Endothelial cell of umbilical vein (primary cell): ENCODE results near the gene MT1X. TPM values are rescaled to one million over a fixed set of nuclear protein-coding genes. Genes with fewer than 3 reads are reported as not detected.

Source experiments
- BruUV-seq: library from RNA; stranded (reverse); fragments of 400-500 nt; replicated peaks from 2 replicates; lab custom pipeline; 2021; lab: Mats Ljungman, UMichigan
- CTCF ChIA-PET: fragments of 300-600, 350-600 bp; sonication (Branson Sonifier 250); formaldehyde crosslinking; loops from one replicate; lab custom pipeline; 2021; ENCODE audit warnings: antibody characterized with exemption, inconsistent platforms; lab: Charles Lee
- POLR2A ChIA-PET: fragments of 300-600, 350-600 bp; sonication (Branson Sonifier 250); formaldehyde crosslinking; loops from one replicate; lab custom pipeline; 2021; ENCODE audit warnings: antibody characterized with exemption, inconsistent platforms; lab: Charles Lee
- DNase-seq: peaks from one replicate; pipeline ENCODE4 v3.0.0-alpha.2; 2011; ENCODE audit warnings: low read depth, low spot score
- FAIRE-seq: peaks from 2 replicates; lab custom pipeline; 2011; peaks lifted over from hg19 to GRCh38; lab: Jason Lieb, UNC
- H2AFZ ChIP-seq: 2 replicates; pipeline ENCODE4 v1.6.0; 2012; ENCODE audit warnings: low read depth, low read length, control low read depth, inconsistent platforms
- H3K27ac ChIP-seq: 2 replicates; pipeline ENCODE4 v1.5.1; 2011; ENCODE audit warnings: low read depth, mild to moderate bottlenecking, control low read depth, low read length, moderate library complexity; ENCODE audit not compliant: insufficient read depth
- H3K27me3 ChIP-seq, 2 experiments: 2 replicates each; pipeline versions ENCODE4 v1.6.0 to v1.6.1; 2011; ENCODE audit warnings: low read length in 2 of 2, mixed read lengths in 1 of 2; ENCODE audit not compliant: control insufficient read depth in 2 of 2, insufficient read depth in 2 of 2
- H3K36me3 ChIP-seq, 2 experiments: 2 replicates in 1 of 2; 3 replicates in 1 of 2; pipeline ENCODE4 v1.5.1; 2011; ENCODE audit warnings: low read length in 2 of 2, mild to moderate bottlenecking in 1 of 2, moderate library complexity in 1 of 2; ENCODE audit not compliant: control insufficient read depth in 2 of 2, insufficient read depth in 2 of 2; ENCODE audit errors: extremely low read depth in 1 of 2
- H3K4me1 ChIP-seq: 3 replicates; pipeline ENCODE4 v1.5.1; 2011; ENCODE audit warnings: mild to moderate bottlenecking, low read length; ENCODE audit not compliant: control insufficient read depth, insufficient read depth; ENCODE audit errors: extremely low read depth
- H3K4me2 ChIP-seq: 2 replicates; pipeline ENCODE4 v1.6.1; 2011; ENCODE audit warnings: low read length, control low read depth, mixed read lengths; ENCODE audit not compliant: insufficient read depth
- H3K4me3 ChIP-seq, 3 experiments: fragments of 200-600 bp in 1 of 3; sonication (generic), shearing (Covaris generic) in 1 of 3; replicated peaks in 1 of 3; 2 replicates each; pipeline ENCODE4 v1.5.1; 2011 to 2016; ENCODE audit warnings: control low read depth in 3 of 3, low read length in 3 of 3, mild to moderate bottlenecking in 2 of 3, inconsistent platforms in 1 of 3, low read depth in 1 of 3, moderate library complexity in 1 of 3; ENCODE audit not compliant: insufficient read depth in 1 of 3
- H3K79me2 ChIP-seq: 2 replicates; pipeline ENCODE4 v1.6.0; 2012; ENCODE audit warnings: low read length, inconsistent platforms; ENCODE audit not compliant: control insufficient read depth, insufficient read depth
- H3K9ac ChIP-seq: replicated peaks from 2 replicates; pipeline ENCODE3; 2011; ENCODE audit warnings: low read length, control low read depth; ENCODE audit not compliant: insufficient read depth; ENCODE audit errors: extremely low read depth
- H3K9me1 ChIP-seq: replicated peaks from 3 replicates; pipeline ENCODE4 v1.6.0; 2011; ENCODE audit warnings: mild to moderate bottlenecking, low read length; ENCODE audit not compliant: control insufficient read depth, insufficient read depth; ENCODE audit errors: extremely low read depth
- H3K9me3 ChIP-seq: replicated peaks from 2 replicates; pipeline ENCODE4 v1.5.1; 2012; ENCODE audit warnings: low read length, inconsistent platforms; ENCODE audit not compliant: control insufficient read depth, insufficient read depth
- H4K20me1 ChIP-seq: replicated peaks from 2 replicates; pipeline ENCODE3; 2011; ENCODE audit warnings: mild to moderate bottlenecking, low read length; ENCODE audit not compliant: control insufficient read depth, insufficient read depth; ENCODE audit errors: extremely low read depth
- GATA2 ChIP-seq: IDR thresholded peaks from 2 replicates; pipeline ENCODE4 v1.7.0; 2011; ENCODE audit warnings: low read depth, mild to moderate bottlenecking, moderate library complexity, mixed read lengths, low read length; ENCODE audit not compliant: insufficient read length, insufficient read depth
- JUN ChIP-seq: IDR thresholded peaks from 2 replicates; pipeline ENCODE4 v1.6.1; 2011; ENCODE audit warnings: borderline replicate concordance, low read depth; ENCODE audit not compliant: insufficient read length, insufficient read depth
- MYC ChIP-seq: IDR thresholded peaks from one replicate; pipeline ENCODE4 v1.6.1; 2011; ENCODE audit warnings: mild to moderate bottlenecking, low read depth, low read length
- POLR2A ChIP-seq: IDR thresholded peaks from 2 replicates; pipeline ENCODE4 v1.6.1; 2012; ENCODE audit warnings: low read depth, mild to moderate bottlenecking, control low read depth, low read length
- POLR2AphosphoS5 ChIP-seq: IDR thresholded peaks from 2 replicates; pipeline ENCODE4 v1.6.1; 2012; ENCODE audit warnings: low read depth, mild to moderate bottlenecking, control low read depth, low read length, moderate library complexity; ENCODE audit not compliant: insufficient read depth
- dilution Hi-C: fragments of 300-500 bp; cut with MboI; formaldehyde crosslinking; loops from one replicate; pipeline ENCODE4 v1.15.0; 2019; ENCODE audit warnings: low sequenced_read_pairs; ENCODE audit not compliant: extremely low pct_ligation_motif_present
- intact Hi-C: fragments of 100-400 bp; cut with micrococcal nuclease; formaldehyde crosslinking; loops from one replicate; pipeline ENCODE4 v1.10.0; 2022
- polyA plus RNA-seq, 4 experiments: library from polyadenylated mRNA; depleted of rRNA in 3 of 4; stranded (reverse) in 3 of 4; unstranded in 1 of 4; fragments of >200 nt; gene quantifications; 2 replicates each; pipeline versions ENCODE4 v1.2.1 to v1.2.3, GENCODE V29; 2011 to 2012; ENCODE audit warnings: missing spikeins in 1 of 4
- total RNA-seq: library from RNA; stranded (reverse); gene quantifications from 2 replicates; pipeline ENCODE4 v1.2.3, GENCODE V29; 2021
- TF ChIP-seq, protein P1 (sequence below), 2 donors: IDR thresholded peaks; 1 replicate in 1 of 2; 2 replicates in 1 of 2; pipeline ENCODE4 v1.5.1; 2011; ENCODE audit warnings: low read length in 2 of 2, mild to moderate bottlenecking in 2 of 2, moderate library complexity in 2 of 2, control low read depth in 1 of 2, inconsistent platforms in 1 of 2, low read depth in 1 of 2; ENCODE audit not compliant: insufficient read depth in 1 of 2; ENCODE audit errors: extremely low read depth in 1 of 2

Gene MT1X
- total and polyA plus RNA-seq, 2 donors (not counting 3 experiments of a cell fraction or from before 2014, with no cell fraction given), result 15.6 to 46.7 TPM

DNA sequence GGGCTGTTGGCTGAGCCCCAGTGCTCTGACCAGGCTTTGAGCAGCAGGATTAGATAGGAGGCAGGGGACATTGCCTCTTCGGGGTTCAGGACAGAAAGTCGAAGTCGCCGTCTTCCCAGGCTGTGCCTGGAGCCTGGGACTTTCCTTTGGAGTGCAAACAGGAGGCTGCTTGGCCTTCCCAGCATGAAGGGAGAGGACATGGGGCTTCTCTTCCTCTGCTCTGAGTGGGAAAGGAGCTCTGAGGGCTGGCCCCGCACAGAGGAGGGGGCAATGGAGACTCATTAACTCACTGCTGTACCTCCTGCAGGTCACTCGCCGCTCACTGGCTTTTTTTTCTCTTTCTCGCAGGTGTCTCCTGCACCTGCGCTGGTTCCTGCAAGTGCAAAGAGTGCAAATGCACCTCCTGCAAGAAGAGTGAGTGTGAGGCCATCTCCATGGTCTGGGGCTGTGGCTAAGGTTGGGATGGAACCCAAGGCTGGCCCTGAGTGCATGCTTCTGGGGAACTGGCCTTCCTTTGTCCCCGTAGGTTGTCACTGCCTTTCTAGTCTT lies 23.9 kb upstream of the MT1X start:
- peak overlapping the region; percentile 90 for H2AFZ ChIP-seq
- FAIRE-seq, result no peak
- H3K4me3 ChIP-seq, result peak overlapping the region in 2 of 3 experiments; percentile 36 to 65
- dilution Hi-C loops, result no loop called here
- H3K9me3 ChIP-seq, result no peaks in the 10 kb centered on the region
- H3K79me2 ChIP-seq, result no peaks in the 10 kb centered on the region
- no peak for DNase-seq
- peaks cover 13% of the 10 kb centered on the region for H3K4me1 ChIP-seq
- BruUV-seq, result no TSS peak
- H3K9ac ChIP-seq, result no peak overlapping the region
- peaks cover 40 to 44% of the 10 kb centered on the region in 2 experiments for H3K27me3 ChIP-seq
- peak overlapping the region; percentile 81 for H3K4me2 ChIP-seq
- no peaks in the 10 kb centered on the region for H3K9me1 ChIP-seq
- intact Hi-C loops, result loop anchor here (2.0 kb wide), 1 partner anchor 24 kb away; no protein-coding TSS in a partner anchor
- H3K27ac ChIP-seq, result no peak overlapping the region
- TF ChIP-seq POLR2A (no peak), MYC (no peak), POLR2AphosphoS5 (no peak), JUN (no peak), GATA2 (no peak)
- TF ChIP-seq, protein P1, sequence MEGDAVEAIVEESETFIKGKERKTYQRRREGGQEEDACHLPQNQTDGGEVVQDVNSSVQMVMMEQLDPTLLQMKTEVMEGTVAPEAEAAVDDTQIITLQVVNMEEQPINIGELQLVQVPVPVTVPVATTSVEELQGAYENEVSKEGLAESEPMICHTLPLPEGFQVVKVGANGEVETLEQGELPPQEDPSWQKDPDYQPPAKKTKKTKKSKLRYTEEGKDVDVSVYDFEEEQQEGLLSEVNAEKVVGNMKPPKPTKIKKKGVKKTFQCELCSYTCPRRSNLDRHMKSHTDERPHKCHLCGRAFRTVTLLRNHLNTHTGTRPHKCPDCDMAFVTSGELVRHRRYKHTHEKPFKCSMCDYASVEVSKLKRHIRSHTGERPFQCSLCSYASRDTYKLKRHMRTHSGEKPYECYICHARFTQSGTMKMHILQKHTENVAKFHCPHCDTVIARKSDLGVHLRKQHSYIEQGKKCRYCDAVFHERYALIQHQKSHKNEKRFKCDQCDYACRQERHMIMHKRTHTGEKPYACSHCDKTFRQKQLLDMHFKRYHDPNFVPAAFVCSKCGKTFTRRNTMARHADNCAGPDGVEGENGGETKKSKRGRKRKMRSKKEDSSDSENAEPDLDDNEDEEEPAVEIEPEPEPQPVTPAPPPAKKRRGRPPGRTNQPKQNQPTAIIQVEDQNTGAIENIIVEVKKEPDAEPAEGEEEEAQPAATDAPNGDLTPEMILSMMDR (IDR thresholded peaks at IDR 0.05; ENCODE audit: extremely low read depth in 1 of 2, insufficient read depth in 1 of 2, low read depth in 1 of 2, low read length in 2 of 2), result no peak
- H3K36me3 ChIP-seq, result no peaks in the 10 kb centered on the region
- H4K20me1 ChIP-seq, result no peaks in the 10 kb centered on the region
- ChIA-PET POLR2A (no interaction called here), CTCF (no interaction called here)
